OCI-LY7 (cell line): ENCODE data around the gene DAB1. TPM values are rescaled to one million over a fixed set of nuclear protein-coding genes. Genes with fewer than 3 reads are reported as not detected.

ENCODE experiments used
- BruUV-seq: library from RNA; stranded (reverse); fragments of 400-500 nt; replicated peaks from 2 replicates; lab custom pipeline; 2021; lab: Mats Ljungman, UMichigan
- CTCF ChIA-PET: fragments of 300-600 bp; sonication (Branson Sonifier 250); formaldehyde crosslinking; loops from one replicate; lab custom pipeline; 2022; ENCODE audit warnings: antibody characterized with exemption; ENCODE audit not compliant: unreplicated experiment; lab: Charles Lee
- POLR2A ChIA-PET: fragments of 300-600 bp; sonication (Branson Sonifier 250); formaldehyde crosslinking; loops from one replicate; lab custom pipeline; 2022; ENCODE audit warnings: antibody characterized with exemption; lab: Charles Lee
- DNase-seq: peaks from one replicate; pipeline ENCODE4 v3.0.0-alpha.2; 2015; ENCODE audit warnings: low spot score
- H2AFZ ChIP-seq: fragments of 200-600 bp; sonication (generic), shearing (Covaris generic); 2 replicates; pipeline ENCODE4 v1.6.1; 2014; ENCODE audit warnings: mild to moderate bottlenecking, antibody characterized with exemption, low read length, moderate library complexity
- H3K27ac ChIP-seq: fragments of 200-600 bp; sonication (generic); 2 replicates; pipeline ENCODE4 v1.5.1; 2014; ENCODE audit warnings: mixed run types, low read depth, mild to moderate bottlenecking, moderate library complexity, low read length, inconsistent platforms; ENCODE audit not compliant: poor library complexity, severe bottlenecking
- H3K36me3 ChIP-seq: fragments of 200-600 bp; sonication (generic); 2 replicates; pipeline ENCODE4 v1.6.1; 2014; ENCODE audit warnings: mild to moderate bottlenecking, antibody characterized with exemption, low read length, moderate library complexity, mixed read lengths; ENCODE audit not compliant: insufficient read depth
- H3K4me1 ChIP-seq: fragments of 200-600 bp; sonication (generic); 2 replicates; pipeline ENCODE4 v1.5.1; 2014; ENCODE audit warnings: mild to moderate bottlenecking, low read length; ENCODE audit not compliant: insufficient read depth, poor library complexity, severe bottlenecking
- H3K4me2 ChIP-seq: fragments of 200-600 bp; sonication (generic); 2 replicates; pipeline ENCODE4 v1.6.1; 2014; ENCODE audit warnings: mild to moderate bottlenecking, low read length
- H3K4me3 ChIP-seq: fragments of 200-600 bp; sonication (generic); 2 replicates; pipeline ENCODE4 v1.5.1; 2014; ENCODE audit warnings: mild to moderate bottlenecking, low read depth, low read length; ENCODE audit not compliant: poor library complexity, severe bottlenecking
- H3K79me2 ChIP-seq: fragments of 200-600 bp; sonication (generic); 2 replicates; pipeline ENCODE4 v1.6.1; 2016; ENCODE audit warnings: low read depth, mild to moderate bottlenecking, low read length, moderate library complexity, mixed read lengths; ENCODE audit not compliant: insufficient read depth
- H3K9me2 ChIP-seq: fragments of 200-600 bp; sonication (generic); 2 replicates; pipeline ENCODE4 v1.6.1; 2016; ENCODE audit warnings: mild to moderate bottlenecking, low read length, mixed read lengths; ENCODE audit not compliant: insufficient read depth
- H3K9me3 ChIP-seq: fragments of 200-600 bp; sonication (generic); 2 replicates; pipeline ENCODE4 v1.6.1; 2014; ENCODE audit warnings: mild to moderate bottlenecking, mixed run types, low read length, mixed read lengths
- H4K20me1 ChIP-seq: fragments of 200-600 bp; sonication (generic); 2 replicates; pipeline ENCODE4 v1.6.1; 2014; ENCODE audit warnings: mild to moderate bottlenecking, antibody characterized with exemption, low read length, moderate library complexity, mixed read lengths; ENCODE audit not compliant: insufficient read depth
- CTCF ChIP-seq: fragments of 200-600 bp; sonication (generic); conservative IDR thresholded peaks from 2 replicates; pipeline ENCODE4 v1.5.1; 2014; ENCODE audit warnings: mild to moderate bottlenecking, antibody characterized with exemption, low read length, moderate library complexity, mixed read lengths
- EZH2phosphoT487 ChIP-seq: fragments of 200-600 bp; sonication (generic); IDR thresholded peaks from 2 replicates; pipeline ENCODE4 v1.6.1; 2018; ENCODE audit warnings: low read depth, borderline replicate concordance, mild to moderate bottlenecking, mixed run types, antibody characterized with exemption, low read length, moderate library complexity, mixed read lengths
- intact Hi-C: fragments of 100-400 bp; cut with micrococcal nuclease; formaldehyde crosslinking; loops from one replicate; pipeline ENCODE4 v1.10.0; 2022; ENCODE audit not compliant: unreplicated experiment
- total RNA-seq, 2 experiments: library from RNA; depleted of rRNA in 1 of 2; stranded (reverse); fragments of >200 nt in 1 of 2; shearing (Covaris generic) in 1 of 2; gene quantifications; 2 replicates each; pipeline ENCODE4 v1.2.3, GENCODE V29; 2014 to 2022

DAB1 gene
- total RNA-seq, 2 experiments from 2014 or later = not detected

- ChIA-PET POLR2A (no interaction called here), CTCF (no interaction called here)
Measured at GRCh38 chr1:57017200-57017599, 406.7 kb downstream of the DAB1 start.

GRCh38 chr1:57015071-57015470 lies 408.8 kb downstream of the DAB1 start:
- Histone ChIP-seq H3K4me3 (no peak overlapping the region), H3K9me2 (no peaks in the 10 kb centered on the region), H2AFZ (no peak overlapping the region), H3K9me3 (no peaks in the 10 kb centered on the region), H3K79me2 (no peaks in the 10 kb centered on the region), H3K4me1 (no peaks in the 10 kb centered on the region), H3K36me3 (no peaks in the 10 kb centered on the region), H3K27ac (no peak overlapping the region), H4K20me1 (no peaks in the 10 kb centered on the region), H3K4me2 (no peak overlapping the region)
- intact Hi-C loops = no loop called here
- DNase-seq = no peak
- CTCF ChIA-PET = no interaction called here
- no TSS peak for BruUV-seq
- POLR2A ChIA-PET = no interaction called here
- no peak for TF ChIP-seq CTCF
- no peak for TF ChIP-seq EZH2phosphoT487

More at GRCh38 chr1:57017200-57017599, 406.7 kb downstream of the DAB1 start:
- Histone ChIP-seq H3K4me1 (no peaks in the 10 kb centered on the region), H3K4me3 (no peak overlapping the region), H3K36me3 (no peaks in the 10 kb centered on the region), H3K9me3 (no peaks in the 10 kb centered on the region), H2AFZ (no peak overlapping the region), H3K79me2 (no peaks in the 10 kb centered on the region), H3K4me2 (no peak overlapping the region), H4K20me1 (no peaks in the 10 kb centered on the region), H3K9me2 (no peaks in the 10 kb centered on the region), H3K27ac (no peak overlapping the region)
- intact Hi-C loops = no loop called here
- no peak for DNase-seq
- no TSS peak for BruUV-seq
- no peak for TF ChIP-seq EZH2phosphoT487
- TF ChIP-seq CTCF = no peak

- Histone ChIP-seq H3K9me3 (no peaks in the 10 kb centered on the region), H4K20me1 (no peaks in the 10 kb centered on the region), H3K27ac (no peak overlapping the region), H3K9me2 (no peaks in the 10 kb centered on the region), H2AFZ (no peak overlapping the region), H3K4me2 (no peak overlapping the region), H3K4me1 (no peaks in the 10 kb centered on the region), H3K36me3 (no peaks in the 10 kb centered on the region), H3K79me2 (no peaks in the 10 kb centered on the region), H3K4me3 (no peak overlapping the region)
- no TSS peak for BruUV-seq
- ChIA-PET CTCF (no interaction called here), POLR2A (no interaction called here)
- DNase-seq = no peak
- TF ChIP-seq CTCF (no peak), EZH2phosphoT487 (no peak)
- intact Hi-C loops = no loop called here
Measured at GRCh38 chr1:57013522-57013921, 410.3 kb downstream of the DAB1 start.
